ENCODE results near the gene ACADVL. TPM values are rescaled to one million over a fixed set of nuclear protein-coding genes. Genes with fewer than 3 reads are reported as not detected.

ACADVL gene
- total RNA-seq, 2 donors from 2014 or later: 268 to 279 TPM

DNA sequence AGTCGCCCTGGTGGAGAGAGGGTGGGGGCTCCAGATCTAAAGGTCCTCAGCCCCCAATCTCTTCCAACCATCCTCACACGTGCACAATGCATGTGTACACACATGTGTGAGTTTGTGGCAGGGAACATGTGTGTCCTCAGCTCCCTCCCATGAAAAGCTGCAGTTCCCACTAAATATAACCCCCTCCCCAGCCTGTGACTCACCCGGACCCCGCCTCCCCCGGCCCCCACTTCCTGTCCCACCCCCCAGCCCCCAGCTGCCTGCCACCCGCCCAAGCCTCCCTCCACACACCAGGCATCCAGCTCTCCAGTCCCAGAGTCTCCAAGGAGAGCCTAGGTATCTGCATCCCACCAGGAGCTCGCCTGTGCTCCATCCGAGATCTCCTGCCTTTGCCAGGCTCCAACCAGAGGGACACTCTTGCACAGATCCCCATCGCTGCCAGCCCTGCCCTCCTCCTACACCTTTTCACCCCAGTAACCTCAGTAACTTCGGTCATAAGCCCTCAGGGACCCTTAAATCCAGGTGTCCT lies 4.0 kb upstream of the ACADVL start:
- H3K4me1 Mint-ChIP-seq: peaks cover 54% of the 10 kb centered on the region
- ATAC-seq: no peak
- H3K27me3 Mint-ChIP-seq: peaks cover 8% of the 10 kb centered on the region
- H3K36me3 Mint-ChIP-seq (ENCODE audit: low read depth): no peaks in the 10 kb centered on the region
- H3K27ac Mint-ChIP-seq: peak overlapping the region; percentile 86
- H3K9me3 ChIP-seq (ENCODE audit: control insufficient read depth, low read length, poor library complexity, severe bottlenecking): no peaks in the 10 kb centered on the region
- DNase-seq: no peak
- H3K4me3 Mint-ChIP-seq: peak overlapping the region; percentile 93

DNA sequence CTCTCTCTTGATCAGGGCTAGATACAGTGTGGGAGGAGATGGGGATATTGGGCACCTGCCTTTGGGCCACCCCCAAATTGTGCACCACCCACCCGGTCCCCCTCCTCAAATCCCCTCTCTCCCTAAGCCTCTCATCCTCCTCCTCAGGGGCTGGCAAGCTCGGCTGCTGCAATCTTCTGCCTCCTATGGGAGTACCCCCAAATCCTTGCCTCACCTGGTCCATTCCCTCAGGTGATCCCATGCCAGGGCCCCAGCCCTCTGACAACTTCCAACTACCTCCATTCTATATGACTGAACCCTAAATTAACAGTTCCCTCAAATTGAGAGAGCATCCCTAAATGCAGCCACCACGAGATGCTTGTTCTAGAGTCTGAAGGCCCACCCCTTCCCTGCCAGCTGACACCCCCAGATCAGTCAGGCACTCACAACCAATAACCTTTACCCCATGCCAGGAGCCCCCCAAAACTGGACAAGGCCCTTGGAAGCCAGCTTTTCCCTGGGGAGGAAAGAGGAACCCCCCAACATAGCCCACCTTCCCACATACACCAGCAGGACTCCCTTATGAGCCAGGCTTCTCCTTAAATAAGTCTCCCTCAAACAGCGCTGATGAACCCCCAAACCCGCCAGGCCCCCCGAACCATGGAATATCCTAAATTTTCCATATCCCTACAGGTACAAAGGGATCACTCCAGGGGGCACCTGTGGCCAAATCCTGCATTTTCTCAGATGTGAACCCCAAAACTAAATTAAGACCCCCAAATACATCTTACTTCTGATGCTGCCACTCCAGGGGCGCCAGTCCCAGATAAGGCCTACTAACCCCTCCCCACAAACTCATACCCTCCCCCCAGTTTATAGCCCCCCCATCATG lies 3.3 kb upstream of the ACADVL start:
- H3K4me1 Mint-ChIP-seq: peaks cover 62% of the 10 kb centered on the region
- ATAC-seq (no peak), DNase-seq (no peak)
- H3K27me3 Mint-ChIP-seq: peaks cover 8% of the 10 kb centered on the region
- H3K4me3 Mint-ChIP-seq: peak overlapping the region; percentile 82
- H3K9me3 ChIP-seq (ENCODE audit: control insufficient read depth, low read length, poor library complexity, severe bottlenecking): no peaks in the 10 kb centered on the region
- H3K27ac Mint-ChIP-seq: peak overlapping the region; percentile 86
- no peaks in the 10 kb centered on the region for H3K36me3 Mint-ChIP-seq (ENCODE audit: low read depth)

DNA sequence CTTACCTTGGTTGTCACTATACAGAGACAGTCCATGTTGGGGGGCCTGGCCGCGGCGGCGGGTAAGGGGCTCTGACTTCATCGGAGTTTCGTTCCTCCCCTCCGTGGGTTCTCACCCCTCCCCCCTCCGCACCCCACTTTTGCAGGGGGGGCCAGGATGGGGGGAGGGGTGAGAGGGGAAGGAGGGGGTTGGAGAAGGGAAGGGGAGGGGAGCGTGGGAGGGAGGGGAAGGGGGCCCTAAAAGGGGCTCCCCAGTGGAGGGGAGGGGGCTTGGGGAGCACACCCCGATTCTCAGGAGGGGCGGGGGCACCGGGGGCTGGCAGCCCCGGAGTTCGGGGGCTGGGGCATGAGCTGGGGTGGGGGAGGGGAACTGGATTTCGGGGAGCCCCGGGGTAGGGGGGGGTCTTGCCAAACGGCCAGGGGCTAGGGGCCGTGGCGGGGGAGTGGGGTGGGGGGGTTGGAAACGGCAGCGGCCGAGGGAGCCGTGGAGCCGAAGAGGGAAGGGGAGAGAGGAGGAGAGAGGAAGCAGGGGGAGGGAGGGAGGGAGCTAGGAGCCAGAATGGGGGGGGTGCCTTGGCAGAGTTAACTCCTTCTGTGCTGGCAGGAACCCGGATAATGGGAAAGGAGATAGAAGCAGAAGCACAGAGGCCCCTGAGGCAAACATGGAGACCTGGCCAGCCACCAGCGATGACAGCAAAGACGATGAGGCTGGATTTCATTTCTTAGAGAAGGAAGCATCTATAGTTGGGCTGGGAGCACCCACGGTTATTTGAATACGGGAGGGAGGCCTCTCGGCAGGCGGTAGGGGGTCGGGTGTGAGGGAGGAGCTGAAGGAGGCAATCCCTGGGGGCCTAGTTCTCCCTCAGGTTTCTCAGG lies 2.4 kb upstream of the ACADVL start:
- H3K4me1 Mint-ChIP-seq: peaks cover 56% of the 10 kb centered on the region
- ATAC-seq: no peak
- H3K9me3 ChIP-seq (ENCODE audit: control insufficient read depth, low read length, poor library complexity, severe bottlenecking): no peaks in the 10 kb centered on the region
- H3K27me3 Mint-ChIP-seq: peaks cover 2% of the 10 kb centered on the region
- DNase-seq: no peak
- H3K4me3 Mint-ChIP-seq: peak overlapping the region; percentile 84
- no peaks in the 10 kb centered on the region for H3K36me3 Mint-ChIP-seq (ENCODE audit: low read depth)
- H3K27ac Mint-ChIP-seq: peak overlapping the region; percentile 73

DNA sequence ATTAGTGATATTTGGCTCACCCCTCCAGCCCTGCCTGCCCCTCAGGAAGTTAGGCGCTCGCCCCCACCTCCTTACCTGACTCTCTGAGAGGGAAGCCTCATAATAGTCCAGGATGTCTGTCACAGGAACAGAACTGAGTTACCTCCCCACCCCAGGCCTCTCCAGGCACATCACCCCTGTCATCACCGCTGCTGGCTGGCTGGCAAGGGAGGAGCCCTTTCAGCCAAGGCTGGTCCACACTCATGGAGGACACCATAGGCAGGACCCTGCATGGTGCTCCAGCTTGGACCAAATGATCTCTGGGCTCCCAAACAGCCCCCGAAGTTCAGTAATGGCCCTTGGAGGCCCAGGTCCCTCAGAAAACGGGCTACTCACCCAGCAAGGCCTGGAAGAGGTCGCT lies 1.6 kb upstream of the ACADVL start:
- Mint-ChIP-seq H3K27ac (peak overlapping the region; percentile 73), H3K4me1 (peaks cover 56% of the 10 kb centered on the region), H3K36me3 (ENCODE audit: low read depth) (no peaks in the 10 kb centered on the region), H3K27me3 (no peaks in the 10 kb centered on the region), H3K4me3 (peak overlapping the region; percentile 84)
- no peaks in the 10 kb centered on the region for H3K9me3 ChIP-seq (ENCODE audit: control insufficient read depth, low read length, poor library complexity, severe bottlenecking)
- ATAC-seq: no peak
- no peak for DNase-seq

DNA sequence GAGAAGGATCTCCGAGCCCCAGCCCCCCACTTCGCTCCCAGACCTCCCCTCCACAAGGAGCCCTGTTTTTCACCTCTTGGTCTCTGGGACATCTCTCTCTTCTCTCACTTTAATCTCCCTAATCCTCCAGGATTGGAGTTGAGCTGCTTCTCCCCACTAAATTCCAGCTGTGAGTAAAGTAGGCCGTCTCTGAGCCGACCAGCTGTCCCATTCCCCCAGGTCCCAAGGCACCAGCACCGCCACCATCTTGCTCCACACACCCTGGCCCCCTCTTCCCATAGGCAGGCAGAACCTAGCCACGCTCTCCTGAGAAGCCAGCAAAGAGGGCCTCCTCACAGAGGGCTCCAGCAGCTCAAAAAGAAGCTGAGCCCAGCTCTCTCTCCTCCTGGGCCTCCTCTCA lies 980 bp upstream of the ACADVL start:
- Mint-ChIP-seq H3K27me3 (no peaks in the 10 kb centered on the region), H3K4me1 (peaks cover 50% of the 10 kb centered on the region), H3K4me3 (peak overlapping the region; percentile 96), H3K27ac (peak overlapping the region; percentile 91), H3K36me3 (ENCODE audit: low read depth) (peaks cover under 1% of the 10 kb centered on the region)
- H3K9me3 ChIP-seq (ENCODE audit: control insufficient read depth, low read length, poor library complexity, severe bottlenecking): no peaks in the 10 kb centered on the region
- ATAC-seq: no peak
- no peak for DNase-seq

DNA sequence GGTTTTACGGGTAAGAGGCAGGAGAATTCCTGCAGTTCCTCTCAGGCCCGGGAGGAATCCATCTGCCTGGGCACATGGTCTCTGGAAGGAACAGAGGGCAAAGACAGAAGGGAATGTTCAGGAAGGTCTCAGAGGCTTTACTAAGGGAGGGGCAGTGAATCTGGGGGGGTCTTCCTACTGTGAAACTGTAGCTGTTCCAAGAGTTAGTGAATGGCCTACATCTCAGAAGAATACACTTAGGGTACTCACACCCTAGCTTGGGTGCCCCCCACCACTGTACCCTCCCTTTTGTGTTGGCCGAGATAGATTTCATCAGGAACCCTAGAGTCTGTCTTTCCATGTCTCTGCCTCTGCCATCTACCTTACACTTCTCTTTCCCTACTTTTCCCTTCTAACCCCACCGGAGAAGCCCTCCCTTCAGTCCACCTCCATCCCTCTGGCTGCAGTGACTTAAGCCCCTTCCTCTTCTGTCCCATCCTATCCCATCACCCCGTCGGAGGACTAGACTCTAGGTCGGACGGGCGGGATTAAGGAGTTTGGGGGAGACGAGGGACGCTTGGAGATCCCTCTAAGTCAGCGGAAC lies 418 bp upstream of the ACADVL start:
- peaks cover 45% of the 10 kb centered on the region for H3K4me1 Mint-ChIP-seq
- H3K36me3 Mint-ChIP-seq (ENCODE audit: low read depth): peaks cover 3% of the 10 kb centered on the region
- ATAC-seq (no peak), DNase-seq (no peak)
- peak overlapping the region; percentile 96 for H3K4me3 Mint-ChIP-seq
- H3K27ac Mint-ChIP-seq: peak overlapping the region; percentile 91
- no peaks in the 10 kb centered on the region for H3K27me3 Mint-ChIP-seq
- H3K9me3 ChIP-seq (ENCODE audit: control insufficient read depth, low read length, poor library complexity, severe bottlenecking): no peaks in the 10 kb centered on the region

DNA sequence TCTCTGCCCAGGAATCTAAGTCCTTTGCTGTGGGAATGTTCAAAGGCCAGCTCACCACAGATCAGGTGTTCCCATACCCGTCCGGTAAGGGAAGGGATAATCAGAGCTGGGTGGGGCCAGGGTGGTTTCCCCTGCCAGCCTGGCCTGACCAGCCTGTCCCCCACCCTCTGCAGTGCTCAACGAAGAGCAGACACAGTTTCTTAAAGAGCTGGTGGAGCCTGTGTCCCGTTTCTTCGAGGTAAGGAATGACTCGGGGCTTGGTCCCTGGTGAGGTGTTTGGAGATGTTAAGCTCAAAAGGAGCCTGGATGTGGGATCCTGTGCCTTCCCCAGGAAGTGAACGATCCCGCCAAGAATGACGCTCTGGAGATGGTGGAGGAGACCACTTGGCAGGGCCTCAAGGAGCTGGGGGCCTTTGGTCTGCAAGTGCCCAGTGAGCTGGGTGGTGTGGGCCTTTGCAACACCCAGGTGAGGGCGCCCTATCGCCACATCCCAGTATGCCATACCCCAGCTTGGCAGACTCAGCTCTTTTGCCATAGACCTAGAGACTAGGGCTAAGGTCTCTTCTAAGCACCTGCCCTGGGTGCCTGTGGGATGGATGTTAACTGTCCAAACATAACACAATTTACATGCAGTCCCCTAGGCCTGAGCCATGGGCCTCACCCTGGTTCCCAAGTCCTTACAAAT lies 997 bp downstream of the ACADVL start:
- peaks cover 3% of the 10 kb centered on the region for H3K36me3 Mint-ChIP-seq (ENCODE audit: low read depth)
- no peaks in the 10 kb centered on the region for H3K27me3 Mint-ChIP-seq
- peaks cover 36% of the 10 kb centered on the region for H3K4me1 Mint-ChIP-seq
- ATAC-seq (peak; percentile 66), DNase-seq (peak; percentile 28 to 53 (median 37))
- H3K9me3 ChIP-seq (ENCODE audit: control insufficient read depth, low read length, poor library complexity, severe bottlenecking): no peaks in the 10 kb centered on the region
- peak overlapping the region; percentile 96 for H3K4me3 Mint-ChIP-seq
- H3K27ac Mint-ChIP-seq: peak overlapping the region; percentile 91

DNA sequence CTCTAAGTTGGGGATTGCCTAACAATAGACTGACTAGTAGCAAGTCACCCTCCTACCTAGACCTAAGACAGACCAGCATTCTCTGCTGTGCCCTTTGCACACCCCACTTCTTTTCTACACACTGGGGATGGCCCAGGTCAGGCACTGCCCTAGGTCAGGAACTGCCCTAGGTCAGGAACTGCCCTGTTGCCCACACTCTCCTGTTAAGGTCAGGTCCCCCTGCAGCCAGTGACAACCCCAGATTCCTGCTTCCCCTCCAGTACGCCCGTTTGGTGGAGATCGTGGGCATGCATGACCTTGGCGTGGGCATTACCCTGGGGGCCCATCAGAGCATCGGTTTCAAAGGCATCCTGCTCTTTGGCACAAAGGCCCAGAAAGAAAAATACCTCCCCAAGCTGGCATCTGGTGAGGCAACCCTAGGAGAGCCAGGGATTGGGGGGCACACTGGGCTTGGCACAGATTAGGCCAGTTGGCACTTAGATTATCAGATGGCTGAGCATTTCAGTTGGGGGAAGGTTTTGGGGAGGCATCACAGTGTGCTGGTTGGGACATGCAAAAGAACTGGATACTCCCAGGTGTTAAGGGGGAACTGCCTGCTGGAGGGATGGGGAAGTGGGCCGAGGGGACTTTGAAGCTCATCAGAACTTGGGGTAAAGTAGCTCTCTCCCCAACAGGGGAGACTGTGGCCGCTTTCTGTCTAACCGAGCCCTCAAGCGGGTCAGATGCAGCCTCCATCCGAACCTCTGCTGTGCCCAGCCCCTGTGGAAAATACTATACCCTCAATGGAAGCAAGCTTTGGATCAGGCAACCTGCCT lies 1.7 kb downstream of the ACADVL start:
- no peak for ATAC-seq
- Mint-ChIP-seq H3K4me1 (peaks cover 31% of the 10 kb centered on the region), H3K27me3 (no peaks in the 10 kb centered on the region), H3K36me3 (ENCODE audit: low read depth) (peaks cover 3% of the 10 kb centered on the region), H3K27ac (peak overlapping the region; percentile 91), H3K4me3 (peak overlapping the region; percentile 96)
- DNase-seq: no peak
- no peaks in the 10 kb centered on the region for H3K9me3 ChIP-seq (ENCODE audit: control insufficient read depth, low read length, poor library complexity, severe bottlenecking)

DNA sequence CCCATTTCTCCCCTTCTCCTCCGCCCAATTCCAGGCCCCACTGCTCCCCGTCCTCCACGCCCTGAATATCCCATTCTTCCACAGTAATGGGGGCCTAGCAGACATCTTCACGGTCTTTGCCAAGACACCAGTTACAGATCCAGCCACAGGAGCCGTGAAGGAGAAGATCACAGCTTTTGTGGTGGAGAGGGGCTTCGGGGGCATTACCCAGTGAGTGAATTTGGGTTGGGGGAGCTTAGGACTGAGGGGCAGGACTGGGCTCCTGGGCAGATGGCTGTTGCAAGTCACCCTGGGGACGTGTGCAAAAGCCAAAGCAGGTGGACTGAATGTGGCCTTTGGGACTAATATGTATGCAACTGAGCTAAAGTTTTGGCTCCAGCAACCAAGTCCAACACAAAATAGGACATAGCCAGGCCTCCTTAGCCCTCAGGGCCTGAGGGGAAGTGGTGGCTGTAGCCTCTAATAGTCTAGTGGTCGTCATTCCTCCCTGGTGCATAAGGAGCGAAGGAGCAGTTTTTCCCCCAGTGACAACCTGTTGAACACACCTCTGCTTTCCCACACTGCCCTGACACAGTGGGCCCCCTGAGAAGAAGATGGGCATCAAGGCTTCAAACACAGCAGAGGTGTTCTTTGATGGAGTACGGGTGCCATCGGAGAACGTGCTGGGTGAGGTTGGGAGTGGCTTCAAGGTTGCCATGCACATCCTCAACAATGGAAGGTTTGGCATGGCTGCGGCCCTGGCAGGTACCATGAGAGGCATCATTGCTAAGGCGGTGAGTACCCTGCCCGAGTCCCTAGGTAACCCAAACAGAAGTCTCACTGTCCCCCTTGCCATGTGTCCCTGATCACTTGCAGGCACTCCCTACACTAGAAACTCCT lies 2.6 kb downstream of the ACADVL start:
- no peak overlapping the region for H3K4me3 Mint-ChIP-seq
- DNase-seq (no peak), ATAC-seq (no peak)
- H3K9me3 ChIP-seq (ENCODE audit: control insufficient read depth, low read length, poor library complexity, severe bottlenecking): no peaks in the 10 kb centered on the region
- H3K4me1 Mint-ChIP-seq: peaks cover 27% of the 10 kb centered on the region
- H3K27ac Mint-ChIP-seq: no peak overlapping the region
- peaks cover 3% of the 10 kb centered on the region for H3K36me3 Mint-ChIP-seq (ENCODE audit: low read depth)
- no peaks in the 10 kb centered on the region for H3K27me3 Mint-ChIP-seq

DNA sequence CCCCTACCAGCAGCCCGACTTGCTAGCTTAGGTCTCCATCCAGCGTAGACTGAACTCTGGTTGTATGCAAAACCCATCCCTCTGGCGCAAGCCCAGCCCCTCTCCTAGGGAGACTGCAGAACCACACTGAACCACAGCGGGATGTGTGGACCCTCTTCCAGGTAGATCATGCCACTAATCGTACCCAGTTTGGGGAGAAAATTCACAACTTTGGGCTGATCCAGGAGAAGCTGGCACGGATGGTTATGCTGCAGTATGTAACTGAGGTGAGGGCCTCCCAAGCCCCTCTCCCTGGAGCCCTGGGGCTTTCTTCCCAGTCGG lies 3.2 kb downstream of the ACADVL start:
- Mint-ChIP-seq H3K27me3 (no peaks in the 10 kb centered on the region), H3K27ac (no peak overlapping the region), H3K36me3 (ENCODE audit: low read depth) (peaks cover 3% of the 10 kb centered on the region), H3K4me1 (peaks cover 24% of the 10 kb centered on the region), H3K4me3 (no peak overlapping the region)
- ATAC-seq (no peak), DNase-seq (no peak)
- H3K9me3 ChIP-seq (ENCODE audit: control insufficient read depth, low read length, poor library complexity, severe bottlenecking): no peaks in the 10 kb centered on the region

DNA sequence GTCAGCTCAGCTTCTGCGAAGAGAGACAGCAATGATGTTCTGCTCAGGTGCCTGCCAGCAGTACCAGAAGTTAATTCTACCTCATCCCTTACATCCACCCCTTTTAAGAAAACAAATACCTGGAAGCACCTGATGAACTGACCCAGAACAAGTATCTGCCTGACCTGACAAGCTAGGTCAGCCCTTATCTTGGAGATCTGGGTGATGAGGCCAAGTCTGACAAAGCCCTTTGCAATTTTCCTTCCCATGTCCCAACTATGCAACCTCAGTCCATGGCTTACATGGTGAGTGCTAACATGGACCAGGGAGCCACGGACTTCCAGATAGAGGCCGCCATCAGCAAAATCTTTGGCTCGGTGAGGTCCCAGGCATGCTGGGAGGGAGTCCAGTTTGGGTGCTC lies 3.6 kb downstream of the ACADVL start:
- DNase-seq: no peak
- no peak overlapping the region for H3K4me3 Mint-ChIP-seq
- H3K27ac Mint-ChIP-seq: no peak overlapping the region
- peaks cover 3% of the 10 kb centered on the region for H3K36me3 Mint-ChIP-seq (ENCODE audit: low read depth)
- peaks cover 26% of the 10 kb centered on the region for H3K4me1 Mint-ChIP-seq
- H3K27me3 Mint-ChIP-seq: no peaks in the 10 kb centered on the region
- ATAC-seq: no peak
- no peaks in the 10 kb centered on the region for H3K9me3 ChIP-seq (ENCODE audit: control insufficient read depth, low read length, poor library complexity, severe bottlenecking)

All from T-helper 17 cell (primary cell).